Fibroblast of the aortic adventitia (primary cell): ENCODE results near the gene TIMM13. TPM values are rescaled to one million over a fixed set of nuclear protein-coding genes. Genes with fewer than 3 reads are reported as not detected.
A peak's percentile ranks its signal among the peaks of the same experiment; 100 is the strongest.

Experiments used
- DNase-seq: peaks from one replicate; pipeline ENCODE4 v3.0.0-alpha.2; 2010; ENCODE audit warnings: low read depth
- H3K4me3 ChIP-seq: 2 replicates; pipeline ENCODE4 v1.5.1; 2011; ENCODE audit warnings: low read depth, mild to moderate bottlenecking, control low read depth, low read length, moderate library complexity
- CTCF ChIP-seq: IDR thresholded peaks from 2 replicates; pipeline ENCODE4 v1.5.1; 2011; ENCODE audit warnings: mild to moderate bottlenecking, low read length, control low read depth, inconsistent platforms; ENCODE audit not compliant: insufficient read depth
- total RNA-seq: library from RNA; depleted of rRNA; stranded (reverse); fragments of >200 nt; gene quantifications from 2 replicates; pipeline ENCODE4 v1.2.3, GENCODE V29; 2012; ENCODE audit warnings: low replicate concordance

The TIMM13 gene
- total RNA-seq, 1 donor = 33.1 TPM

- DNase-seq = no peak
- TF ChIP-seq CTCF = no peak
- no peak overlapping the region for H3K4me3 ChIP-seq
These were observed 2.6 kb upstream of the TIMM13 start for GRCh38 chr19:2429917-2430535.

GRCh38 chr19:2428756-2429711 is 1.6 kb upstream of the TIMM13 start:
- TF ChIP-seq CTCF = no peak
- no peak overlapping the region for H3K4me3 ChIP-seq
- DNase-seq = no peak

GRCh38 chr19:2428321-2428690 is 920 bp upstream of the TIMM13 start:
- peak; percentile 1 for TF ChIP-seq CTCF
- DNase-seq = peak; percentile 41
- H3K4me3 ChIP-seq = no peak overlapping the region

- H3K4me3 ChIP-seq = peak overlapping the region; percentile 93
- DNase-seq = peak; percentile 24
- no peak for TF ChIP-seq CTCF
These were observed 566 bp downstream of the TIMM13 start for GRCh38 chr19:2426611-2427428.

- peak overlapping the region; percentile 93 for H3K4me3 ChIP-seq
- no peak for TF ChIP-seq CTCF
- no peak for DNase-seq
These were observed 1.5 kb downstream of the TIMM13 start for GRCh38 chr19:2425622-2426581.
